Uterus (tissue), 4 donors: Measurements from ENCODE around the gene C2orf42. TPM values are rescaled to one million over a fixed set of nuclear protein-coding genes. Genes with fewer than 3 reads are reported as not detected.
A peak's percentile ranks its signal among the peaks of the same experiment; 100 is the strongest.
"Not testable (repeated sequence)": the region's sequence is repeated elsewhere in the genome, so short reads cannot be mapped to it uniquely, and the experiment has no call there.

Experiments used
- DNase-seq, 2 donors: peaks; one replicate each; pipeline ENCODE4 v3.0.0-alpha.2; 2019 to 2020
- H3K27ac ChIP-seq, 2 donors: fragments of 200-600 bp; sonication (generic); 1 replicate in 1 of 2; 2 replicates in 1 of 2; pipeline ENCODE4 v1.5.1; 2016 to 2018
- H3K27me3 ChIP-seq, 2 donors: fragments of 200-600 bp; sonication (generic); one replicate each; pipeline ENCODE4 v1.5.1; 2018 to 2019; ENCODE audit warnings: control low read depth in 1 of 2
- H3K36me3 ChIP-seq, 2 donors: fragments of 200-600 bp; sonication (generic); one replicate each; pipeline ENCODE4 v1.5.1; 2019; ENCODE audit warnings: control low read depth in 1 of 2
- H3K4me1 ChIP-seq, 2 donors: fragments of 200-600 bp; sonication (generic); one replicate each; pipeline ENCODE4 v1.5.1; 2018 to 2019; ENCODE audit warnings: control low read depth in 1 of 2
- H3K4me3 ChIP-seq, 2 donors: fragments of 200-600 bp; sonication (generic); 1 replicate in 1 of 2; 2 replicates in 1 of 2; pipeline ENCODE4 v1.5.1; 2018 to 2019; ENCODE audit warnings: mild to moderate bottlenecking in 1 of 2
- H3K9me3 ChIP-seq, 2 donors: fragments of 200-600 bp; sonication (generic); one replicate each; pipeline ENCODE4 v1.5.1; 2019; ENCODE audit warnings: control low read depth in 1 of 2
- CTCF ChIP-seq, 4 experiments: fragments of 200-600 bp in 2 of 4; fragments of 450-650 bp in 2 of 4; sonication (generic) in 2 of 4; IDR thresholded peaks; one replicate each; pipeline ENCODE4 v1.5.1; 2016 to 2019; ENCODE audit warnings: antibody characterized with exemption in 4 of 4, mild to moderate bottlenecking in 2 of 4, moderate library complexity in 1 of 4
- POLR2A ChIP-seq, 2 donors: fragments of 450-650 bp; IDR thresholded peaks; one replicate each; pipeline ENCODE4 v1.6.1; 2016; ENCODE audit warnings: antibody characterized with exemption in 2 of 2, mild to moderate bottlenecking in 1 of 2, moderate library complexity in 1 of 2
- intact Hi-C: fragments of 100-400 bp; cut with DNase I; formaldehyde crosslinking; loops from one replicate; pipeline ENCODE4 v1.15.1; 2023; ENCODE audit warnings: low total_unique reads
- total RNA-seq, 4 donors: library from RNA; depleted of rRNA in 3 of 4; stranded (reverse); fragments of >200 nt in 3 of 4; gene quantifications; one replicate each; pipeline versions ENCODE4 v1.1.0 to v1.2.4, GENCODE V29; 2014 to 2023
- donor health status: DM: yes; HTN: yes; CAD: no.

C2orf42 gene
- total RNA-seq, 4 donors from 2014 or later: 10.3 to 45.7 (median 23.8) TPM

- H3K27me3 ChIP-seq: no peaks in the 10 kb centered on the region
- no peaks in the 10 kb centered on the region for H3K36me3 ChIP-seq
- no peaks in the 10 kb centered on the region for H3K4me1 ChIP-seq
- no peak for DNase-seq
- intact Hi-C loops: no loop called here
- TF ChIP-seq CTCF (IDR thresholded peaks at IDR 0.05): no peak
- no peak for TF ChIP-seq POLR2A (IDR thresholded peaks at IDR 0.05)
- no peak overlapping the region for H3K27ac ChIP-seq
- no peak overlapping the region for H3K4me3 ChIP-seq
- H3K9me3 ChIP-seq: no peaks in the 10 kb centered on the region
Measured at GRCh38 chr2:70115646-70116442, 75.0 kb downstream of the C2orf42 start.

DNA sequence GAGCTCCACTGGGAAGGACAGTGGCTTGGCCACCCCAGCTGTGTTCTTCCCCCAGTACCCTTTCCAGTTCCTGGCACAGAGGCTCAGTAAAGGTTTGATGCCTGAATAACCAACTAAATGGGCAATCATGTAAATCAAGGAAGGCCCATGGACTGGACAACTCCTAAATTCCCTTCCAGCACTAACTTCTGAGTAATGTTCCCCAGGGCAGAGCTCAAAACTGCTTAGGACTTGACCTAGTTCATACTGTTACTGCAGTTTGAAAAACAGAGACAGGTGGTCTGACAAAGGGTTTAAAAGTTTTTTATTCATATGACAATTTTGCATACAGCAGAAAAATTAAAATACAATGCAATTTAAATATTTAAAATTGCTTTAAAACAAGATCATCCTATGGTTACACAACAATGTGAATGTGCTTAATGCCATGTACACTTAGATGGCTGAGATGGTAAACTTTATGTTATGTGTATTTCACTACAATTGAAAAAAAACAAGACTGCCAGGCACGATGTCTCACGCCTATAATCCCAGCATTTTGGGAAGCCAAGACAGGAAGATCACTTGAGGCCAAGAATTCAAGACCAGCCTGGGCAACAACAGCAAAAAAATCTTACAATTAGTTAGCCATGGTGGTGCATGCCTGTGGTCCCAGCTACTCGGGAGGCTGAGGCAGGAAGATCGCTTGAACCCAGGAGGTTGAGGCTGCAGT, 77.3 kb downstream of the C2orf42 start:
- Histone ChIP-seq H3K4me3 (no peak overlapping the region), H3K4me1 (peaks cover under 1 to 3% of the 10 kb centered on the region in 2 donors), H3K27ac (peak overlapping the region in 1 of 2 donors; percentile 0), H3K9me3 (no peaks in the 10 kb centered on the region), H3K27me3 (no peaks in the 10 kb centered on the region), H3K36me3 (no peaks in the 10 kb centered on the region)
- no peak for TF ChIP-seq CTCF (IDR thresholded peaks at IDR 0.05)
- TF ChIP-seq POLR2A (IDR thresholded peaks at IDR 0.05): no peak
- DNase-seq: no peak
- intact Hi-C loops: no loop called here

- Histone ChIP-seq H3K4me3 (no peak overlapping the region), H3K4me1 (peaks cover 7% of the 10 kb centered on the region in 2 donors), H3K27ac (peak overlapping the region; percentile 39 to 72), H3K36me3 (no peaks in the 10 kb centered on the region), H3K9me3 (no peaks in the 10 kb centered on the region), H3K27me3 (no peaks in the 10 kb centered on the region)
- DNase-seq: no peak
- TF ChIP-seq POLR2A (IDR thresholded peaks at IDR 0.05): no peak
- no peak for TF ChIP-seq CTCF (IDR thresholded peaks at IDR 0.05)
- intact Hi-C loops: no loop called here
Measured at GRCh38 chr2:70111752-70112591, 78.8 kb downstream of the C2orf42 start.

GRCh38 chr2:70110397-70110796, 80.4 kb downstream of the C2orf42 start:
- H3K9me3 ChIP-seq, H3K27me3 ChIP-seq, DNase-seq, H3K36me3 ChIP-seq, H3K4me1 ChIP-seq, intact Hi-C loops, H3K4me3 ChIP-seq: not testable (repeated sequence)
- peak overlapping the region in 1 of 2 donors; percentile 94 for H3K27ac ChIP-seq

DNA sequence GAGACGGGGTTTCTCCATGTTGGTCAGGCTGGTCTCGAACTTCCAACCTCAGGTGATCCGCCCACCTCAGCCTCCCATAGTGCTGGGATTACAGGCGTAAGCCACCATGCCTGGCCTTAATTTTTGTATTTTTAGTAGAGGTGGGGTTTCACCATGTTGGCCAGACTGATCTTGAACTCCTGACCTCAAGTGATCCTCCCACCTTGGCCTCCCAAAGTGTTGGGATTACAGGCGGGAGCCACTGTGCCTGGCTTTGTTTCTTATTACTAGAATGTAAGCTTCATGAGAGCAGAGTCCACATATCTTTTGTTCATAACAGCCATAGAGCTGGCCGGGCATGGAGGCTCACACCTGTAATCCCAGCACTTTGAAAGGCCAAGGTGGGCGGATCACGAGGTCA, 84.7 kb downstream of the C2orf42 start:
- H3K9me3 ChIP-seq, H3K27me3 ChIP-seq, H3K4me3 ChIP-seq, H3K36me3 ChIP-seq, intact Hi-C loops, DNase-seq: not testable (repeated sequence)
- H3K4me1 ChIP-seq: peaks cover 12 to 21% of the 10 kb centered on the region in 2 donors
- peak overlapping the region in 1 of 2 donors; percentile 88 for H3K27ac ChIP-seq
